HEK293T (cell line): ENCODE results near the gene SLC25A33.
"Not testable (repeated sequence)": the region's sequence is repeated elsewhere in the genome, so short reads cannot be mapped to it uniquely, and the experiment has no call there.

Experiments
- CTCF ChIA-PET: fragments of 350-600 bp; formaldehyde crosslinking; extraction: SDS; loops from one replicate; lab custom pipeline; 2021; ENCODE audit warnings: antibody characterized with exemption, inconsistent platforms; lab: Yijun Ruan, JAX
- POLR2A ChIA-PET: fragments of 350-600 bp; formaldehyde crosslinking; extraction: SDS; loops from one replicate; lab custom pipeline; 2020; ENCODE audit warnings: antibody characterized with exemption, inconsistent platforms; lab: Yijun Ruan, JAX
- DNase-seq: peaks from one replicate; pipeline ENCODE4 v3.0.0; 2012; ENCODE audit warnings: mixed read lengths; ENCODE audit errors: extremely low spot score
- ARNT ChIP-seq: fragments of 450-650 bp; IDR thresholded peaks from 2 replicates; pipeline ENCODE4 v1.6.1; 2017; ENCODE audit warnings: mild to moderate bottlenecking
- BHLHE40 ChIP-seq: fragments of 450-650 bp; IDR thresholded peaks from 2 replicates; pipeline ENCODE4 v1.6.1; 2016; ENCODE audit warnings: mild to moderate bottlenecking, moderate library complexity, borderline replicate concordance
- CTBP1 ChIP-seq: fragments of 450-650 bp; IDR thresholded peaks from 2 replicates; pipeline ENCODE4 v1.6.1; 2016; ENCODE audit warnings: borderline replicate concordance
- ELF4 ChIP-seq: fragments of 450-650 bp; IDR thresholded peaks from 2 replicates; pipeline ENCODE4 v1.6.1; 2017; ENCODE audit warnings: antibody characterized with exemption
- FOXA1 ChIP-seq: fragments of 450-650 bp; IDR thresholded peaks from 2 replicates; pipeline ENCODE4 v1.6.1; 2016; ENCODE audit warnings: mild to moderate bottlenecking
- FOXK2 ChIP-seq: fragments of 450-650 bp; IDR thresholded peaks from 2 replicates; pipeline ENCODE4 v1.6.1; 2016; ENCODE audit warnings: mild to moderate bottlenecking
- FOXM1 ChIP-seq: fragments of 450-650 bp; IDR thresholded peaks from 2 replicates; pipeline ENCODE4 v1.6.1; 2017; ENCODE audit warnings: mild to moderate bottlenecking, borderline replicate concordance
- HDGF ChIP-seq: fragments of 450-650 bp; IDR thresholded peaks from 2 replicates; pipeline ENCODE4 v1.6.1; 2017; ENCODE audit warnings: antibody characterized with exemption, borderline replicate concordance
- L3MBTL2 ChIP-seq: fragments of 450-650 bp; conservative IDR thresholded peaks from 2 replicates; pipeline ENCODE4 v1.6.1; 2016; ENCODE audit warnings: mild to moderate bottlenecking
- LEF1 ChIP-seq: fragments of 450-650 bp; IDR thresholded peaks from 2 replicates; pipeline ENCODE4 v1.6.1; 2017; ENCODE audit warnings: mild to moderate bottlenecking, borderline replicate concordance
- NFRKB ChIP-seq: fragments of 450-650 bp; IDR thresholded peaks from 2 replicates; pipeline ENCODE4 v1.6.1; 2016; ENCODE audit warnings: mild to moderate bottlenecking, moderate library complexity
- PKNOX1 ChIP-seq: fragments of 450-650 bp; IDR thresholded peaks from 2 replicates; pipeline ENCODE4 v1.6.1; 2016
- SP1 ChIP-seq: fragments of 450-650 bp; IDR thresholded peaks from 2 replicates; pipeline ENCODE4 v1.6.1; 2017
- SUZ12 ChIP-seq: fragments of 450-650 bp; IDR thresholded peaks from 2 replicates; pipeline ENCODE4 v1.6.1; 2016; ENCODE audit warnings: mild to moderate bottlenecking
- TARDBP ChIP-seq: fragments of 450-650 bp; IDR thresholded peaks from 2 replicates; pipeline ENCODE4 v1.6.1; 2016
- ZNF384 ChIP-seq: fragments of 450-650 bp; IDR thresholded peaks from 2 replicates; pipeline ENCODE4 v1.6.1; 2016

SLC25A33 gene

DNA sequence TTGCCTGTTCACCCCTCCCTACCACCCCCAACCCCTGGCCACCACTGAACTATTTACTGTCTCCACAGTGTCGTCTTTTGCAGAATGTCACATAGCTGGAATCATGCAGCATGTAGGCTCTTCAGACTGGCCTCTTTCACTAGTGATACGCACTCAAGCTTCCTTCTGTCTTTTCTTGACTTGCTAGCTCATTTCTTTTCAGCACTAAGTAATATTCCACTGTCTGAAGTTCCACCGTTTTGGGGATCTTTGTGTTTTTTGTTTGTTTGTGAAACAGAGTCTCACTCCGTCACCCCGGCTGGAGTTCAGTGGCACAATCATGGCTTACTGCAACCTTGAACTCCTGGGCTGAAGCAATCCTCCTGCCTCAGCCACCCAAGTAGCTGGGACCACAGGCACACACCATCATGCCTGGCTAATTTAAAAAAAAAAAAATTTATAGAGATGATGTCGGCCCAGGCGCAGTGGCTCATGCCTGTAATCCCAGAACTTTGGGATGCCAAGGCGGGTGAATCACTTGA lies 43.4 kb upstream of the SLC25A33 start:
- ChIA-PET POLR2A (interaction anchor here (1.0 kb wide), 1 partner anchor 43 kb away, joined by 3 read pairs; the partner anchor contains the start of gene SLC25A33), CTCF (interaction anchor here (0.6 to 1.1 kb wide), 4 partner anchors 11 to 317 kb away, joined by 3 to 5 read pairs (median 3); no protein-coding TSS in a partner anchor)
- DNase-seq: no peak
- TF ChIP-seq NFRKB: no peak
- TF ChIP-seq ARNT: no peak
- no peak for TF ChIP-seq TARDBP
- no peak for TF ChIP-seq FOXK2
- no peak for TF ChIP-seq PKNOX1
- no peak for TF ChIP-seq SP1

DNA sequence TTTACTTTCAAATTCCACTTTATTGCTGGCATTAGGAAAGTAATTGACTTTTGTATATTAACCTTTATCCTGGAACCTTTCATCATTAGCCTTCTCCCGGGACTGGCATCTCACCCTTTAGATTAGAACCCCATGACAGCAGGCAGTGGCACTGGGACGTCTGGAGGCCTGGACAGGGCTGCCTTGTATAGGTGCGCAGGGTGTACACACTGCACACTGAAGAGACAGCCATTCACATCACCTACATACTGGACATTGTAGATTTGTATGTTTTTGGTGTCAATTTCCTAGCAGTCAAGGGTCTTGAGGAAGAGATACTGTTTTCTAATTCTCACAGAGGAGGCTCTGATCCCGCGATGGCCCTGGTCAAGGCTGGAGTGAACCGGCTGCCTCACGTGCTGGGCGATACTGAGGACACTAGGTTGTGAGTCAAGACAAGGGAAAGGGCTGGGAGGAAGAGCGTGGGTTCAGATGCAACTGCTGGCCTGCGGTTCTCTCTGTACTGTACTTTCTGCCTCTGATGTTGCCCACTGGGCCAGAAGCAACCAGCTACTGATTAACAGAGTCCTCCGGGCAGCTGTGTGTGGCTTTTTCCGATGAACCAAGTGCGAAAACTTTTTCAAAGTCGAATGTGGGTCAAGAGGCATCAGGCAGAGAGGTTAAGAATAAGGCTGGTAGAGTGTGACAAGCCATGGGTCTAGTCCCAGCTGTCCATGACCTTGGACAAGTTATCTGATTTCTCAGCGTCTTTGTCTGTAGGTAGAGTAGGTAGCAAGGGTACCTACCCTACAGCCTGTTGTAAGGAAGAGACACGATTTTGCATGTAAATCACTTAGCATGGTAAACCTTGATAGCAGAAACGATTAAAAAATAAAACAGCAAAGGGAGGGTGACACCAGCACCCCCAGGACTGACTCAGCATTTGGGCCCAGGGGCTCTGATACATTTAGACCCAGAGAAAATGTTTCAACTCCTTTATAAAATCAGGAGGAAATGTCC lies 38.2 kb upstream of the SLC25A33 start:
- DNase-seq: no peak
- ChIA-PET CTCF (no interaction called here), POLR2A (no interaction called here)
- TF ChIP-seq BHLHE40 (no peak), PKNOX1 (no peak), LEF1 (no peak), NFRKB (no peak), SUZ12 (no peak), HDGF (no peak), TARDBP (no peak)

DNA sequence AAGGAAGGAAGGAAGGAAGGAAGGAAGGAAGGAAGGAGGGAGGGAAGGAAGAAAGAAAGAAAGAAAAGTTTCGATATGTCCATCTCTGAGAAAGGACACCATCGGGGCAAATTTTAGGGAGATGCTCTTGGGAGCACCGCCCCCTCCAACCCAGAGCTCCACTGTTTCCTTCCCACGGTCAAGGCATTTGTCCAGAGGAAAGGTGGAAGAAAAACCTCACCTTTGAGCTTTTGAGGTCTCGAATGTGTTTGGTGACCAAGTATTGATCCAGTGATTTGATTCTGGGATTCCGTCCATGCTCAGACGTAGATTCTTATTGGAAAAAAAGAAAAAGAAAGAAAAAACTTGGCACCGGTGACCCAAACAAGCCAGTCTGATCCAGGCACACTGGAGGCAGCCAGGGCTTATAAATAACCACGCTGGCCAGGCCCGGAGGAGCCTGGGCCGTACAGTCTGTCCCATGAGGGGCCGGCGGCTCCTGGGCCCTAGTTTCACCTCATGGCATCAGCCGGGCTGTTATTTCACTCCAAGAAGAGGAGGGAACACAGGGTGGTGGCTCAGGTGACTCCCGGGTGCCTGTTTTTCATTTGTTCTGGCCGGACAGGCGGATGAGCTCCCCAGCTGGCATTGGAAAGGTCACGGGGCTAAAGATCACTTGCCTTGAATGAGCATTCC lies 36.1 kb upstream of the SLC25A33 start:
- ChIA-PET POLR2A (no interaction called here), CTCF (no interaction called here)

GRCh38 chr1:9505143-9505542 lies 34.1 kb upstream of the SLC25A33 start:
- ChIA-PET POLR2A (interaction anchor here (1.2 kb wide), 1 partner anchor 34 kb away, joined by 4 read pairs; the partner anchor contains the start of gene SLC25A33), CTCF (no interaction called here)
- no peak for DNase-seq
- TF ChIP-seq HDGF: no peak
- TF ChIP-seq L3MBTL2: no peak
- TF ChIP-seq CTBP1: no peak
- TF ChIP-seq FOXA1: no peak
- no peak for TF ChIP-seq FOXK2
- no peak for TF ChIP-seq ZNF384
- TF ChIP-seq FOXM1: no peak
- no peak for TF ChIP-seq NFRKB
- TF ChIP-seq PKNOX1: no peak
- TF ChIP-seq SP1: no peak
- TF ChIP-seq SUZ12: no peak
- no peak for TF ChIP-seq TARDBP
- no peak for TF ChIP-seq ARNT
- no peak for TF ChIP-seq ELF4
- TF ChIP-seq BHLHE40: no peak
- no peak for TF ChIP-seq LEF1

More for the DNA sequence above, 36.1 kb upstream of the SLC25A33 start:
- no peak for DNase-seq
- TF ChIP-seq SP1 (no peak), BHLHE40 (no peak), LEF1 (no peak), TARDBP (no peak), FOXK2 (no peak), L3MBTL2 (no peak), SUZ12 (no peak), ARNT (no peak), PKNOX1 (no peak), FOXM1 (no peak)

- no peak for TF ChIP-seq BHLHE40
- TF ChIP-seq ZNF384: no peak
- TF ChIP-seq HDGF: no peak
- DNase-seq: no peak
- ChIA-PET CTCF (interaction anchor here (0.6 kb wide), 2 partner anchors 26 to 28 kb away, joined by 5 read pairs; no protein-coding TSS in a partner anchor), POLR2A (no interaction called here)
These were observed 32.4 kb upstream of the SLC25A33 start for GRCh38 chr1:9506901-9507300.

DNA sequence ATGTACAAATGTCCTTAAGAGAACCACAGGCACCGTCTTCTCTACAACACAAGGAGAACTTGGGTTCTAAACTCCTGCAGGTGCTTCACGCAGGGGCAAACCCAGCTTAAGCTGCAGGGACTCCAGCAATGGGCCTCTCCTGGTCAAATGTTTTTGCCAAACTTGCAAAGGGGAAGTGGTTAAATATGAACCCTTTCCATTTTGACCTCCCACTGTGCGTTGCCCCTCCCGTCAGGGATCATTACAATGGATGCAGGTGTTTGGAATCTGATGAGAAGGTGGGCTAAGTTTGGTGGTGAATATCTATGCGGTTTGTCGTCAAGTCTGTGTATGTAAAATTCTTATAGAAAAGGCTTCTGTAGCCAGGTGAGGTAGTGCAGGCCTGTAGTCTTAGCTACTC lies 29.1 kb upstream of the SLC25A33 start:
- no peak for DNase-seq
- no peak for TF ChIP-seq FOXA1
- no peak for TF ChIP-seq PKNOX1
- TF ChIP-seq SUZ12: no peak
- TF ChIP-seq LEF1: no peak
- TF ChIP-seq ARNT: no peak
- no peak for TF ChIP-seq CTBP1
- no peak for TF ChIP-seq ELF4
- no peak for TF ChIP-seq NFRKB
- no peak for TF ChIP-seq BHLHE40
- TF ChIP-seq L3MBTL2: no peak
- no peak for TF ChIP-seq SP1
- TF ChIP-seq HDGF: no peak
- no peak for TF ChIP-seq ZNF384
- no peak for TF ChIP-seq FOXM1
- TF ChIP-seq FOXK2: no peak
- no peak for TF ChIP-seq TARDBP
- POLR2A ChIA-PET: no interaction called here
- CTCF ChIA-PET: no interaction called here

DNA sequence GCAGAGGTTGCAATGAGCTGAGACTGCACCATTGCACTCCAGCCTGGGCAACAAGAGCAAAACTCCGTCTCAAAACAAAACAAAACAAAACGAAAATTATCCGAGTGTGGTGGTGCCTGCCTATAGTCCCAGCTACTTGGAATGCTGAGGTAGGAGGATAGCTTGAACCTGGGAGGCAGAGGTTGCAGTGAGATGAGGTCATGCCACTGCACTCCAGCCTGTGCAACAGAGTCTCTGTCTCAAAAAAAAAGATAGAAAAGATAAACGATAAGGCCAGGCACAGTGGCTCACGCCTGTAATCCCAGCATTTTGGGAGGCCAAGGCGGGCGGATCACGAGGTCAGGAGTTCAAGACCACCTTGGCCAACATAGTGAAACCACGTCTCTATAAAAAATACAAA lies 23.7 kb upstream of the SLC25A33 start:
- DNase-seq, CTCF ChIA-PET, POLR2A ChIA-PET: not testable (repeated sequence)
